Mesodermal cell (in vitro differentiated cells): ENCODE data around the gene NEXN. TPM values are rescaled to one million over a fixed set of nuclear protein-coding genes. Genes with fewer than 3 reads are reported as not detected.

Experiments
- H3K27ac ChIP-seq: 2 replicates; pipeline ENCODE4 v1.7.0; 2013; ENCODE audit warnings: mild to moderate bottlenecking, low read depth, low read length, moderate library complexity; ENCODE audit not compliant: severe bottlenecking
- H3K36me3 ChIP-seq: 2 replicates; pipeline ENCODE4 v1.7.1; 2013; ENCODE audit warnings: mild to moderate bottlenecking, low read length, moderate library complexity; ENCODE audit not compliant: control insufficient read depth, insufficient read depth
- H3K4me1 ChIP-seq: one replicate; pipeline ENCODE4 v1.7.1; 2013; ENCODE audit warnings: mild to moderate bottlenecking, low read length; ENCODE audit not compliant: insufficient read depth, control insufficient read depth, poor library complexity, severe bottlenecking
- H3K4me3 ChIP-seq: 2 replicates; pipeline ENCODE4 v1.7.0; 2013; ENCODE audit warnings: low read length, control low read depth, mild to moderate bottlenecking; ENCODE audit not compliant: insufficient read depth, poor library complexity, severe bottlenecking; ENCODE audit errors: extremely low read depth
- H3K9me3 ChIP-seq: 2 replicates; pipeline ENCODE4 v1.7.1; 2013; ENCODE audit warnings: mild to moderate bottlenecking, low read length, moderate library complexity; ENCODE audit not compliant: control insufficient read depth
- WGBS, 2 experiments: methylation state at CpG; one replicate each; pipeline ENCODE4 v1.1.5; 2013; ENCODE audit warnings: missing lambda C conversion rate in 2 of 2; ENCODE audit not compliant: insufficient coverage in 2 of 2; 5-methylcytosine and 5-hydroxymethylcytosine counted together
- polyA plus RNA-seq, 2 experiments: library from polyadenylated mRNA; stranded (reverse); fragments of 50-300 nt; gene quantifications; one replicate each; pipeline ENCODE4 v1.2.3, GENCODE V29; 2013

Gene NEXN
- 7.6 TPM for polyA plus RNA-seq (2013, experiment 1 of 2)
- polyA plus RNA-seq (2013, experiment 2 of 2), result 13.6 TPM

DNA sequence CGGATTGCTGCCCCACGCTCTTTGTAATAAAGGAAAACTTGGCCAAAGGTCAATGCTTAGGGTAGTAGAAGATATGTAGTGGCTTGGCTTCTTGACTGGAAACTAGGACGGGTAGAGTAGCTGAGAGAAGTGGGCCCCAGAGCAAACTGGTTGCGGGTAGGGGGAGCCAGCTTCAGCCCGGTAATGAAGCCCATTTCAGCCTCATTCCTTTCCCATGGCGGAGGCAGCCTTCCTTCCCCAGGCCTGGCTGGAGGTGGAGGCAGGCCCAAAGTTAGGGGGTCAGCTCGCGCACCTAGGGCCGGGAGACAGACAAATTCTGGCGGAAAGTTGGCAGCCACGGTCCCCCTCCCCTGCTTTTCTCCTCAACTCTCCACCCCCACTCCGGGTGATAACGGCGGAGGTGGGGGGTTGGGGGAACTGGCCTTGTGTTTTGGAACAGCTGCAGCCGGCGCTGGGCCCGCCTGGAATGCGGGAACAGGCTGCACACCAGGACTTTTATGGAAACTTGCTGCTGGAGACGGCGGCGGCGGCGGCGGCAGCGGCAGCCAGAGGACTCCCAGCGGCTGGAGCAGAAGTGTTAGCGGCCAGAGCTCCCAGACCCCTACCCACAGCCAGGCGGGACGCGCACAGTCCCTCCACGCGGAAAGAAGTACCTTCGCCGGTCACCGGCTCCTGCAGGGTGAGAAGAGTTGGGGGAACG lies at the start of gene NEXN:
Gene NEXN (plus strand): TSS at position 544 of the 700 bp plus-strand sequence. CDS start 27,483 bp downstream, outside the sequence.
- H3K27ac ChIP-seq, result peak within 1 kb of the TSS; percentile 98
- peak within 1 kb of the TSS; percentile 85 for H3K4me3 ChIP-seq
- H3K36me3 ChIP-seq, result no peaks in the 10 kb centered on the region
- H3K9me3 ChIP-seq, result no peaks in the 10 kb centered on the region
- H3K4me1 ChIP-seq, result peaks cover 5% of the 10 kb centered on the region
- WGBS, 2 experiments, result 3 to 5% methylated on average over 19 to 21 of the region's 36 CpGs

DNA sequence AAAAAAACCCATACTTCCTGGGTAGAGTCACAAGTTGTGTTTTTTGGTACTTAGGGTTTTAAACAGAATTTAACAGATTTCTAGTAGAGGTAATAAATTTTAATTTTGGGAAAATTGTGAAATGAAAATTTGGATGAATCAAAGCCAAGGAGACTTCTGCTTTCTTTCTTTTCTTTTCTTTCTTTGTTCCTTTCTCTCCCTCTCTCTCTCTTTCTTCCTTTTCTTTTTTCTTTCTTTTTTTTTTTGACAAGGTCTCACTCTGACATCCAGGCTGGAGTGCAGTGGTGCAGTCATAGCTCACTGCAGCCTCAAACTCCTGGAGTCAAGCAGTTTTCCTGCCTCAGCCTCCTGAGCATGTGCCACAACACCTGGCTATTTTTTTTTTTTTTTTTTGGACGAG lies 46.9 kb upstream of the NEXN start:
- H3K4me1 ChIP-seq, result no peaks in the 10 kb centered on the region
- peaks cover 19% of the 10 kb centered on the region for H3K36me3 ChIP-seq
- H3K4me3 ChIP-seq, result no peak overlapping the region
- 40% methylated on average over 1 of the region's 1 CpG; no CpG with 5 or more reads in 1 of the 2 experiments for WGBS, 2 experiments
- no peak overlapping the region for H3K27ac ChIP-seq
- H3K9me3 ChIP-seq, result no peaks in the 10 kb centered on the region

DNA sequence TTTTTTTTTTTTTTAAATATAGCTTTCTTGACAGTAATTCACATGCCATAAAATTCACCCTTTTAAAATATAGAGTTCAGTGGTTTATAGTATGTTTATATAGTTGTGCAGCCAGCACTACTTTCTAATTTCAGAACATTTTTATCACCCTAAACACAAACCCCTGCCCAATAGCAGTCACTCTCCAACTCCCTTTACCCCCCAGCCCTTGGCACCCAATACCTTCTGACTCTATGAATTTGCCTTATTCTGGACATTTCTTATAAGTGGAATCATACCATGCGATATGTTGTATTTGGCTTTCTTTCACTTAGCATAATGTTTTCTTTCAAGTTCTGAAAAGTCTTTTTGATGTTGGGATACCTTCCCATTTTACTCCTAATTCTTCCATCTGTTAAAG lies 42.5 kb upstream of the NEXN start:
- WGBS, 2 experiments, result no CpG with 5 or more reads among the region's 1 CpG
- H3K36me3 ChIP-seq, result peaks cover 11% of the 10 kb centered on the region
- H3K27ac ChIP-seq, result no peak overlapping the region
- H3K9me3 ChIP-seq, result no peaks in the 10 kb centered on the region
- H3K4me3 ChIP-seq, result no peak overlapping the region
- H3K4me1 ChIP-seq, result no peaks in the 10 kb centered on the region

DNA sequence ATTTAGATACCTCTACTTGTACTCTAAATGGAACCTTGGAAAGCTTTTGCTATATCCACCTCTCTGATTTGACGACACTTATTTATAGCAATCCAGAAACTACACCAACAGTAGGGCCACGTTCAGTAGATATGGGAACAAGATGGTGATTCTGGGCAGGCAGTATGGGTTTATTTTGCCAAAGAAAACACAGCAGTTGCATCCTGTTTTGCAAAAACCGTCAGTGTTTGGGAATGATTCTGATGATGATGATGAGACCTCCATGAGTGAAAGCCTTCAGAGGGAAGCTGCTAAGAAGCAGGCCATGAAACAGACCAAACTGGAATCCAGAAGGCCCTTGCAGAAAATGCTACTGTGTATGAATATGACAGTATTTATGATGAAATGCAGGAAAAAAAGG lies 41.5 kb upstream of the NEXN start:
- 84 to 86% methylated on average over 1 to 2 of the region's 3 CpGs for WGBS, 2 experiments
- H3K4me3 ChIP-seq, result no peak overlapping the region
- peaks cover 11% of the 10 kb centered on the region for H3K36me3 ChIP-seq
- H3K9me3 ChIP-seq, result no peaks in the 10 kb centered on the region
- no peak overlapping the region for H3K27ac ChIP-seq
- no peaks in the 10 kb centered on the region for H3K4me1 ChIP-seq

DNA sequence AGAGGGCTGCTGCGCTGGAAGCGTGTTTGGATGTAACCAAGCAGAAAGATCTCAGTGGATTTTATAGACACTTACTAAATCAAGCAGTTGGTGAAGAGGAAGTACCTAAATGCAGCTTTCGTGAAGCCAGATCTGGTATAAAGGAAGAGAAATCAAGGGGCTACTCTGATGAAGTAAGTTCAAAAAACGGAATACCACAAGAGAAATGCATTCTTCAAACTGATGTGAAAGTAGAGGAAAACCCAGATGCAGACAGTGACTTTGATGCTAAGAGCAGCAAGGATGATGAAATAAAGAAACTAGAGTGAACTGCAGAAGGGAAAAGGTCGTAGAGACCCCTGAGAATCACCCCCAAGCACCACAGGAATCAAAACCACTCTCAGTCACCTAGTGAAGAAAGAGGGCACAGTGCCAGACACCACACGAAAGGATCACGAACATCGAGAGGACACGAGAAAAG lies 40.8 kb upstream of the NEXN start:
- H3K36me3 ChIP-seq, result peaks cover 11% of the 10 kb centered on the region
- 89 to 98% methylated on average over 6 to 7 of the region's 9 CpGs for WGBS, 2 experiments
- no peak overlapping the region for H3K4me3 ChIP-seq
- no peaks in the 10 kb centered on the region for H3K9me3 ChIP-seq
- no peaks in the 10 kb centered on the region for H3K4me1 ChIP-seq
- H3K27ac ChIP-seq, result no peak overlapping the region

DNA sequence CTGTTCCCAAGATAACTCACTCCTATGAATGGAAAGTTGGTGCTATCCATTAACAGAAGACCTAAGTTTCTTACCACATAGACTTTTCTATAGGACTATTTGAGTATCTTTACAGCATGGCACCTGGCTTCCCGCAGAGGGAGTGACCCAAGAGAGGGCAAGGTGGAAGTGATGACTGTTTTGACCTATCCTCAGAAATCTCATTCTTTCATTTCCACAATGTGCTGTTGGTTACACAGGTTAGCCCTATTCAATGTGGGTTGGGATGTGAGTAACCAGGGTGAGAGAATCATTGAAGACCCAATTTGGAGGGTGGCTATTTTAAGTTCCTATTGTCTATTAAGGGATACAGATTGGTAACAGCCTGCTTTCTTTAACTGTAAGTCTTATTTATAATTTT lies 38.3 kb upstream of the NEXN start:
- no peak overlapping the region for H3K4me3 ChIP-seq
- H3K9me3 ChIP-seq, result peaks cover 4% of the 10 kb centered on the region
- no peak overlapping the region for H3K27ac ChIP-seq
- no peaks in the 10 kb centered on the region for H3K4me1 ChIP-seq
- H3K36me3 ChIP-seq, result peaks cover 3% of the 10 kb centered on the region
- no CpG with 5 or more reads among the region's 1 CpG for WGBS, 2 experiments

DNA sequence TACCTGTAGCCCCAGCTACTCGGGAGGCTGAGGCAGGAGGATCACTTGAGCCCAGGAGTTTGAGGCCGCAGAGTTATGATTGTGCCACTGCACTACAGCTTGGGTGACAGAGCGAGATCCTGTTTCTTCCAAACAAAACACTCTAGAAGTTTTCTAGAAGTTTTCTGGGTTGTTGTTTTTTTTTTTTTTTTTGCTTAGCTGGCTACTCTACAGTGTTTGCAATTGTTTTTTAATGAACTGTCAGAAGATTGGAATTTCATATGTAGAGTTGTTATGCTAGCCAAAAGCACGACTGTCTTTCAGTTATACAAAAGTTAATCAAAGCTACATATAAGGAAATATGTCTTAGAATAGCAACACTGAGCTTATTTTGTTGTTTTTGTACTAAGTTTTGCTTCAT lies 30.9 kb upstream of the NEXN start:
- peaks cover 9% of the 10 kb centered on the region for H3K9me3 ChIP-seq
- H3K27ac ChIP-seq, result no peak overlapping the region
- H3K4me3 ChIP-seq, result no peak overlapping the region
- no peaks in the 10 kb centered on the region for H3K4me1 ChIP-seq
- 100% methylated on average over 1 of the region's 4 CpGs for WGBS, 2 experiments
- H3K36me3 ChIP-seq, result peaks cover 11% of the 10 kb centered on the region

DNA sequence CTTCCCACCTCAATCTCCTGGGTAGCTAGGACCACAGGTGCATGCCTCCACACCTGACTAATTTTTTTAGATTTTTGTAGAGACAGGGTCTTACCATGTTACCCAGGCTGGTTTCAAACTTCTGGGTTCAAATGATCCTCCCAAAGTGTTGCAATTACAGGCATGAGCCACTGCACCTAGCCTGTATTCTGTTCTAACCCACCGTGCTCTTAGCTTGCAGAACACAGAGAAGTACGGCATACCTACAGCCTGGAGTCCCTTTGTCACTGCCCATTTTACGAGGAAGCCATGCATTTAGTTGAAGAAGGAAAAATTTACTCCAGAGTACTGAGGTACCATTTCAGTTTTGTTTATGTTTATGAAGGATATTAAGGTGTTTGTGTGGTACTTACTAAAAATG lies 29.7 kb upstream of the NEXN start:
- Histone ChIP-seq H3K36me3 (peaks cover 11% of the 10 kb centered on the region), H3K4me1 (no peaks in the 10 kb centered on the region), H3K4me3 (no peak overlapping the region), H3K9me3 (peaks cover 9% of the 10 kb centered on the region), H3K27ac (no peak overlapping the region)
- WGBS, 2 experiments, result 91 to 97% methylated on average over 2 to 3 of the region's 3 CpGs

DNA sequence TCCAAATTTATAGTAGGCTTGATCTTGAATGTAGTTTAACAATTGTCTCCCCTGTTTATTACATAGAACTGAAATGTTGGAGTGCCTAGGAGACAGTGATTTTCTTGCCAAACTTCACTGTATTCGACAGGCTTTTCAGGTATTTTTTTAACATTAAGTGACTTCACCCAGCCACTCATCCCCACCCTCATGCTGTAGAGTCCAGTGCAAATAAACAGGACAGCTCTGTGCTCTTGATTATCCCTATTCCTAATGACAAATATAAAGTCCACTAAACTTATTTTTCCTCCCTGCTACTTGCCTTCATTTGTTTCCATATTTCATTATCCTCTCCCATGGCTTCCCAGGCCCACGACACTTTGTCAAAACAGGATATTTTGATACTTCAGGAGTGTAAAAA lies 29.2 kb upstream of the NEXN start:
- Histone ChIP-seq H3K4me3 (no peak overlapping the region), H3K9me3 (peaks cover 9% of the 10 kb centered on the region), H3K4me1 (no peaks in the 10 kb centered on the region), H3K27ac (no peak overlapping the region), H3K36me3 (peaks cover 11% of the 10 kb centered on the region)
- 92% methylated on average over 1 of the region's 2 CpGs; no CpG with 5 or more reads in 1 of the 2 experiments for WGBS, 2 experiments

DNA sequence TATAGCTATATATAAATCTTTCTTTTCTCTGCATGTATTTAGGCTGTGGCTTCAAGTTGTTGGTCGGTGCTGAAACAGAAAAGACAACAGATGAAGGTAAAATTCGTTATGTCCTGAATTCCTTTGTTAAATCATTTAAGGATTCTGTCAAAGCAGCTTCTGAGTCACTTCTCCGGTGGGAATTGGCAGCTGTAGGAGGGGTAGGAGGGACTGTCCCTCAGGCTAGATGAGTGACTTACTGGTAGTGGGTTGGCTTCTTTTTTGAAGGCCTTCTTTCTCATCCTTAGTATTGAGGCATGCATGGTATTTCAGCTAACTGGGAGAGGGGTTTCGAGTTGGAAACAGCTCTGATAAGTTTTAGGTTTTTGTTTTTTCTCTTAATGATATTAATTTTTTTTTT lies 22.1 kb upstream of the NEXN start:
- no peak overlapping the region for H3K4me3 ChIP-seq
- WGBS, 2 experiments, result 39 to 76% methylated on average over 2 to 3 of the region's 4 CpGs
- no peak overlapping the region for H3K27ac ChIP-seq
- no peaks in the 10 kb centered on the region for H3K9me3 ChIP-seq
- peaks cover 20% of the 10 kb centered on the region for H3K36me3 ChIP-seq
- peaks cover 3% of the 10 kb centered on the region for H3K4me1 ChIP-seq

DNA sequence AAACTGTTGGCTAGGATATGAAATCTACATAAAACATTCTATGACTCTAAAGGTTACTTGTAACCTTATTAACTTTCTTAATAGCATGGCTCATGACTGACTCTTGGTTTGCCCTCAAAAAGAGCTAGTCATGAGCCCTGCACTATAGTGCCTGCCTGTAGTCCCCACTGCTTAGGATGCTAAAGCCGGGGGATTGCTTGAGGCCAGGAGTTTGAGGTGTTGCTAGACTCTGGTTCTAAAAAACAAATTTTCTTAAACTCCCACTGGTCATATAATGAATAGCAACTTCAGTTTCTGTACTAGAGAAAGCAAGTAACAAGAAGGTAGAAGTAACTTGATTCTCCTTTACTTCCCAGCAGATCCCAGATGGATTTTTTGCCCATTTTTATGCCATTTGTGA lies 15.8 kb upstream of the NEXN start:
- WGBS, 2 experiments, result no CpG with 5 or more reads among the region's 1 CpG
- Histone ChIP-seq H3K4me3 (no peak overlapping the region), H3K4me1 (peaks cover 2% of the 10 kb centered on the region), H3K9me3 (no peaks in the 10 kb centered on the region), H3K27ac (no peak overlapping the region), H3K36me3 (peaks cover 5% of the 10 kb centered on the region)
